ENCODE measurements around the gene NPC1.
"Not testable (repeated sequence)": the region's sequence is repeated elsewhere in the genome, so short reads cannot be mapped to it uniquely, and the experiment has no call there.

NPC1 gene

GRCh38 chr18:23493654-23494053 lies 92.7 kb downstream of the NPC1 start:
- no peak overlapping the region for H2AFZ ChIP-seq (ENCODE audit: low read length)
- no peaks in the 10 kb centered on the region for H3K27me3 ChIP-seq (ENCODE audit: control insufficient read depth in 3 of 3, insufficient read depth in 3 of 3, low read depth in 1 of 3, low read length in 3 of 3)
- peaks cover 4% of the 10 kb centered on the region in 2 donors for H3K4me1 ChIP-seq (ENCODE audit: control insufficient read depth in 2 of 2, insufficient read depth in 1 of 2, low read depth in 1 of 2, low read length in 2 of 2)
- H3K9me3 ChIP-seq (replicated peaks in 1 of 2; ENCODE audit: control insufficient read depth in 2 of 2, insufficient read depth in 1 of 2, low read depth in 1 of 2, low read length in 2 of 2) = peaks cover 2 to 3% of the 10 kb centered on the region in 2 donors
- H2AK5ac ChIP-seq (ENCODE audit: low read depth, low read length) = no peak overlapping the region
- no peak overlapping the region for H3K27ac ChIP-seq (replicated peaks; ENCODE audit: low read length)
- H3K9ac ChIP-seq (ENCODE audit: low read depth, low read length, poor library complexity) = no peak overlapping the region
- H3K79me1 ChIP-seq (ENCODE audit: low read depth, low read length) = no peaks in the 10 kb centered on the region
- H3K4me3 ChIP-seq (ENCODE audit: low read length in 2 of 2) = no peak overlapping the region
- DNase-seq (ENCODE audit: low spot score) = no peak
- H3K23ac ChIP-seq (ENCODE audit: low read depth, low read length, poor library complexity) = no peak overlapping the region
- H2BK15ac ChIP-seq (ENCODE audit: low read length) = no peak overlapping the region
- no peak overlapping the region for H2BK5ac ChIP-seq (ENCODE audit: low read length)
- no peak overlapping the region for H2BK120ac ChIP-seq (ENCODE audit: low read depth, low read length)
- no peak overlapping the region for H4K8ac ChIP-seq (ENCODE audit: low read depth, low read length)
- H3K4ac ChIP-seq (ENCODE audit: low read length) = no peak overlapping the region
- H3K18ac ChIP-seq (ENCODE audit: low read length) = no peak overlapping the region
- no peak overlapping the region for H2BK12ac ChIP-seq (ENCODE audit: low read length)
- H3K14ac ChIP-seq (ENCODE audit: low read length) = no peak overlapping the region
- no CpG with 5 or more reads among the region's 1 CpG for WGBS, 2 donors (ENCODE audit: extremely low coverage in 2 of 2, insufficient read length in 2 of 2, insufficient replicate concordance in 1 of 2)
- no peaks in the 10 kb centered on the region for H3K36me3 ChIP-seq (replicated peaks in 1 of 2; ENCODE audit: control insufficient read depth in 2 of 2, insufficient read depth in 2 of 2, low read length in 2 of 2)
- no peak overlapping the region for H4K91ac ChIP-seq (ENCODE audit: low read depth, low read length, poor library complexity)
- no peak overlapping the region for H3K4me2 ChIP-seq (ENCODE audit: insufficient read depth, low read length, poor library complexity, severe bottlenecking)

DNA sequence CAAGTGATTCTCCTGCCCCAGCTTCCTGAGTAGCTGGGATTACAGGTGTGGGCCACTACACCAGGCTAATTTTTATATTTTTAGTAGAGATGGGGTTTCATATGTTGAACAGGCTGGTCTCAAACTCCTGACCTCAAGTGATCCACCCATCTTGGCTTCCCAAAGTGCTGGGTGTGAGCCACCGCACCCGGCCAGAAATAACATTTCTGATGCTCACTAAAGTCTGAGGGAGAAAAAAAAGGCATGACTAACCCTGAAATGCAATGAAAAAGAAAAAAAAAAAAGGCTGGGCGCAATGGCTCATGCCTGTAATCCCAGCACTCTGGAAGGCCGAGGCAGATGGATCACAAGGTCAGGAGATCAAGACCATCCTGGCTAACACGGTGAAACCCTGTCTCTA lies 96.7 kb downstream of the NPC1 start:
- not testable (repeated sequence) for H3K9ac ChIP-seq (ENCODE audit: low read depth, low read length, poor library complexity); H3K23ac ChIP-seq (ENCODE audit: low read depth, low read length, poor library complexity); H2BK15ac ChIP-seq (ENCODE audit: low read length); H3K27ac ChIP-seq (replicated peaks; ENCODE audit: low read length); H3K14ac ChIP-seq (ENCODE audit: low read length); H3K79me1 ChIP-seq (ENCODE audit: low read depth, low read length); H2AK5ac ChIP-seq (ENCODE audit: low read depth, low read length); H4K91ac ChIP-seq (ENCODE audit: low read depth, low read length, poor library complexity); H3K4me3 ChIP-seq (ENCODE audit: low read length in 2 of 2); H4K8ac ChIP-seq (ENCODE audit: low read depth, low read length); H3K4me2 ChIP-seq (ENCODE audit: insufficient read depth, low read length, poor library complexity, severe bottlenecking); H3K27me3 ChIP-seq (ENCODE audit: control insufficient read depth in 3 of 3, insufficient read depth in 3 of 3, low read depth in 1 of 3, low read length in 3 of 3); H2BK12ac ChIP-seq (ENCODE audit: low read length); DNase-seq (ENCODE audit: low spot score); H2BK5ac ChIP-seq (ENCODE audit: low read length); H2BK120ac ChIP-seq (ENCODE audit: low read depth, low read length); H3K18ac ChIP-seq (ENCODE audit: low read length); H3K4me1 ChIP-seq (ENCODE audit: control insufficient read depth in 2 of 2, insufficient read depth in 1 of 2, low read depth in 1 of 2, low read length in 2 of 2); H3K4ac ChIP-seq (ENCODE audit: low read length); H3K9me3 ChIP-seq (replicated peaks in 1 of 2; ENCODE audit: control insufficient read depth in 2 of 2, insufficient read depth in 1 of 2, low read depth in 1 of 2, low read length in 2 of 2); H3K36me3 ChIP-seq (replicated peaks in 1 of 2; ENCODE audit: control insufficient read depth in 2 of 2, insufficient read depth in 2 of 2, low read length in 2 of 2); H2AFZ ChIP-seq (ENCODE audit: low read length)
- WGBS, 2 donors (ENCODE audit: extremely low coverage in 2 of 2, insufficient read length in 2 of 2, insufficient replicate concordance in 1 of 2) = no CpG with 5 or more reads among the region's 5 CpGs

DNA sequence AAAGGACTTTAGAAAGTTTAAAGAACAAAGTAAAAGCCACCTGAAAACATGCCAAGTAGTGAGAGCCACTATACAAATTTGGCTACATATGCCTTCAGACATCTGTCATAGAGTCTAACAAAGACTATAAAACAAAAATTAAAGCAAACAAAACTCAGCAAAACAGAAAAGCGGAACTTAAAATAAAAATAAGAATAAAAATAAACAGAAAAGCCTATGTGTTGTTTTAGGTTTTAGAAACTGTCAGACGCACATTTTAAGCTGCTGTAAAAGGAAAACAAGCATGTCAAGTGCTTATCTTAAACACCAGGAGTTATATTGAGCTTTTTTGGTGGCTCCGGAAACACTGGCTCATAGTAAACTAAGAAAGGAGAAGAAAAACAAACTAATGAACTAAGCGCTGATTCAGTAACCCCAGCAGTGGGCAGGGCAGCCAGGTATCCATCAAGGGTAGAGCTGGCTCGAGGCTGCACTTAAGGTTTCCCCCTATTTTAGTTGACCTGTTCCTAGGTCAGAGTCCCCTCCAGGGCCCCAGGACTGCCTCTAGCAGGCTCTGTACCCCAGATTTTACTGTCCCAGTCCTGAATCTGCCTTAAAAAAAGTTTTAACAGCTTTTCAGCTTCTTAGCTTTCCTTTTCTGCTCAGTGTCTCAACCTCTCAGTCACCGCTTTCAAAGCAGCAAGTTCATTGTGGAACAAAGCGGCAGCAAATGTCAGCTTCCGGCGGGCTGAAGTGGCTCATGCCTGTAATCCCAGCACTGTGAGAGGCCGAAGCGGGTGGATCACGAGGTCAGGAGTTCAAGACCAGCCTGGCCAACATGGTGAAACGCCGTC lies 98.4 kb downstream of the NPC1 start:
- H2BK120ac ChIP-seq (ENCODE audit: low read depth, low read length) = no peak overlapping the region
- H3K79me1 ChIP-seq (ENCODE audit: low read depth, low read length) = no peaks in the 10 kb centered on the region
- no peak overlapping the region for H3K4me2 ChIP-seq (ENCODE audit: insufficient read depth, low read length, poor library complexity, severe bottlenecking)
- H2BK15ac ChIP-seq (ENCODE audit: low read length) = no peak overlapping the region
- H3K27me3 ChIP-seq (ENCODE audit: control insufficient read depth in 3 of 3, insufficient read depth in 3 of 3, low read depth in 1 of 3, low read length in 3 of 3) = no peaks in the 10 kb centered on the region
- H3K14ac ChIP-seq (ENCODE audit: low read length) = no peak overlapping the region
- H3K36me3 ChIP-seq (replicated peaks in 1 of 2; ENCODE audit: control insufficient read depth in 2 of 2, insufficient read depth in 2 of 2, low read length in 2 of 2) = peaks cover 0 to 6% of the 10 kb centered on the region in 2 donors
- peaks cover 0 to 3% of the 10 kb centered on the region in 2 donors for H3K9me3 ChIP-seq (replicated peaks in 1 of 2; ENCODE audit: control insufficient read depth in 2 of 2, insufficient read depth in 1 of 2, low read depth in 1 of 2, low read length in 2 of 2)
- WGBS, 2 donors (ENCODE audit: extremely low coverage in 2 of 2, insufficient read length in 2 of 2, insufficient replicate concordance in 1 of 2) = no CpG with 5 or more reads among the region's 14 CpGs
- H3K18ac ChIP-seq (ENCODE audit: low read length) = no peak overlapping the region
- H3K9ac ChIP-seq (ENCODE audit: low read depth, low read length, poor library complexity) = no peak overlapping the region
- no peak overlapping the region for H3K23ac ChIP-seq (ENCODE audit: low read depth, low read length, poor library complexity)
- H4K91ac ChIP-seq (ENCODE audit: low read depth, low read length, poor library complexity) = no peak overlapping the region
- no peak overlapping the region for H3K27ac ChIP-seq (replicated peaks; ENCODE audit: low read length)
- H3K4ac ChIP-seq (ENCODE audit: low read length) = no peak overlapping the region
- no peak for DNase-seq (ENCODE audit: low spot score)
- H4K8ac ChIP-seq (ENCODE audit: low read depth, low read length) = no peak overlapping the region
- H2BK5ac ChIP-seq (ENCODE audit: low read length) = no peak overlapping the region
- no peak overlapping the region for H2BK12ac ChIP-seq (ENCODE audit: low read length)
- H2AK5ac ChIP-seq (ENCODE audit: low read depth, low read length) = no peak overlapping the region
- peak overlapping the region; percentile 76 for H2AFZ ChIP-seq (ENCODE audit: low read length)
- no peak overlapping the region for H3K4me3 ChIP-seq (ENCODE audit: low read length in 2 of 2)
- H3K4me1 ChIP-seq (ENCODE audit: control insufficient read depth in 2 of 2, insufficient read depth in 1 of 2, low read depth in 1 of 2, low read length in 2 of 2) = peaks cover 0 to 4% of the 10 kb centered on the region in 2 donors

- DNase-seq (ENCODE audit: low spot score) = no peak
- WGBS, 2 donors (ENCODE audit: extremely low coverage in 2 of 2, insufficient read length in 2 of 2, insufficient replicate concordance in 1 of 2) = no CpG with 5 or more reads among the region's 7 CpGs
These were observed 100.9 kb downstream of the NPC1 start for GRCh38 chr18:23485386-23485785.

More at GRCh38 chr18:23485386-23485785, 100.9 kb downstream of the NPC1 start:
- Histone ChIP-seq H3K9ac (ENCODE audit: low read depth, low read length, poor library complexity) (no peak overlapping the region), H2AFZ (ENCODE audit: low read length) (no peak overlapping the region), H2BK120ac (ENCODE audit: low read depth, low read length) (no peak overlapping the region), H4K91ac (ENCODE audit: low read depth, low read length, poor library complexity) (no peak overlapping the region), H3K14ac (ENCODE audit: low read length) (no peak overlapping the region), H3K4ac (ENCODE audit: low read length) (no peak overlapping the region), H2AK5ac (ENCODE audit: low read depth, low read length) (no peak overlapping the region), H3K36me3 (replicated peaks in 1 of 2; ENCODE audit: control insufficient read depth in 2 of 2, insufficient read depth in 2 of 2, low read length in 2 of 2) (peaks cover 2 to 32% of the 10 kb centered on the region in 2 donors), H3K4me3 (ENCODE audit: low read length in 2 of 2) (no peak overlapping the region), H3K4me2 (ENCODE audit: insufficient read depth, low read length, poor library complexity, severe bottlenecking) (no peak overlapping the region), H3K23ac (ENCODE audit: low read depth, low read length, poor library complexity) (no peak overlapping the region), H3K79me1 (ENCODE audit: low read depth, low read length) (no peaks in the 10 kb centered on the region), H3K27ac (replicated peaks; ENCODE audit: low read length) (no peak overlapping the region), H2BK12ac (ENCODE audit: low read length) (no peak overlapping the region), H3K27me3 (ENCODE audit: control insufficient read depth in 3 of 3, insufficient read depth in 3 of 3, low read depth in 1 of 3, low read length in 3 of 3) (no peaks in the 10 kb centered on the region), H2BK5ac (ENCODE audit: low read length) (no peak overlapping the region), H2BK15ac (ENCODE audit: low read length) (no peak overlapping the region), H4K8ac (ENCODE audit: low read depth, low read length) (no peak overlapping the region), H3K18ac (ENCODE audit: low read length) (no peak overlapping the region), H3K9me3 (replicated peaks in 1 of 2; ENCODE audit: control insufficient read depth in 2 of 2, insufficient read depth in 1 of 2, low read depth in 1 of 2, low read length in 2 of 2) (peaks cover 0 to 3% of the 10 kb centered on the region in 2 donors), H3K4me1 (ENCODE audit: control insufficient read depth in 2 of 2, insufficient read depth in 1 of 2, low read depth in 1 of 2, low read length in 2 of 2) (peaks cover 0 to 4% of the 10 kb centered on the region in 2 donors)

Measured in neuronal stem cell (in vitro differentiated cells).